MCF 10A (cell line): ENCODE measurements around the gene NAPA. TPM values are rescaled to one million over a fixed set of nuclear protein-coding genes. Genes with fewer than 3 reads are reported as not detected.

Experiments used
- Bru-seq: library from RNA; stranded (reverse); fragments of 400-500 nt; gene quantifications from one replicate; lab custom pipeline; 2021; lab: Mats Ljungman, UMichigan
- BruChase-seq, 2 experiments: library from RNA; stranded (reverse); fragments of 400-500 nt; gene quantifications; one replicate each; lab custom pipeline; 2021; lab: Mats Ljungman, UMichigan
- BruUV-seq: library from RNA; stranded (reverse); fragments of 400-500 nt; replicated peaks from 2 replicates; lab custom pipeline; 2021; lab: Mats Ljungman, UMichigan
- CTCF ChIA-PET: fragments of 300-600 bp; sonication (Branson Sonifier 250); formaldehyde crosslinking; extraction: SDS; loops from one replicate; lab custom pipeline; 2021; ENCODE audit warnings: antibody characterized with exemption, inconsistent platforms; lab: Yijun Ruan, JAX
- POLR2A ChIA-PET: fragments of 300-600, 350-650 bp; sonication (Branson Sonifier 250); formaldehyde crosslinking; extraction: SDS; loops from one replicate; lab custom pipeline; 2020; ENCODE audit warnings: antibody characterized with exemption, inconsistent platforms; lab: Yijun Ruan, JAX
- DNase-seq: peaks from one replicate; pipeline ENCODE4 v3.0.0-alpha.2; 2018; ENCODE audit not compliant: unreplicated experiment
- H3K27ac Mint-ChIP-seq: one replicate; pipeline ENCODE4 v1.8.0; 2022; ENCODE audit warnings: mild to moderate bottlenecking, low read depth, mixed read lengths; ENCODE audit not compliant: unreplicated experiment
- H3K27me3 Mint-ChIP-seq: one replicate; pipeline ENCODE4 v1.8.0; 2022; ENCODE audit warnings: mixed read lengths; ENCODE audit not compliant: insufficient read depth, unreplicated experiment
- H3K36me3 Mint-ChIP-seq: one replicate; pipeline ENCODE4 v1.8.0; 2022; ENCODE audit warnings: mild to moderate bottlenecking, moderate library complexity, mixed read lengths; ENCODE audit not compliant: insufficient read depth, unreplicated experiment
- H3K4me1 Mint-ChIP-seq: one replicate; pipeline ENCODE4 v1.8.0; 2022; ENCODE audit warnings: mixed read lengths; ENCODE audit not compliant: insufficient read depth, unreplicated experiment
- H3K4me3 Mint-ChIP-seq: one replicate; pipeline ENCODE4 v1.8.0; 2022; ENCODE audit warnings: mild to moderate bottlenecking, moderate library complexity, mixed read lengths; ENCODE audit not compliant: unreplicated experiment
- H3K9me3 Mint-ChIP-seq: one replicate; pipeline ENCODE4 v1.8.0; 2022; ENCODE audit warnings: mixed read lengths; ENCODE audit not compliant: unreplicated experiment
- intact Hi-C: fragments of 100-400 bp; cut with micrococcal nuclease; formaldehyde crosslinking; loops from 2 replicates; pipeline ENCODE4 v1.14.1; 2022
- long read RNA-seq: library from polyadenylated mRNA; stranded (forward); transcript quantifications from one replicate; pipeline ENCODE4 v2.0.0, GENCODE V29; 2022
- total RNA-seq: library from RNA; stranded (reverse); gene quantifications from 2 replicates; pipeline ENCODE4 v1.2.3, GENCODE V29; 2022
- TF ChIP-seq, protein P1 (sequence below): fragments of 200-600 bp; IDR thresholded peaks from one replicate; pipeline ENCODE4 v1.8.0; 2022; ENCODE audit warnings: antibody characterized with exemption, mild to moderate bottlenecking; ENCODE audit not compliant: unreplicated experiment

NAPA gene
- total RNA-seq (72.1 and 73.2 TPM in 2 replicates), Bru-seq, nascent RNA (percentile 67 among the genes with signal in this experiment), BruChase-seq, experiment 1, labeled RNA remaining after a 6-hour chase (percentile 79 among the genes with signal in this experiment), BruChase-seq, experiment 2, labeled RNA remaining after a 2-hour chase (percentile 73 among the genes with signal in this experiment)
- long read RNA-seq, transcript NAPA-201 (11 exons, 1,839 nt) = major isoform, 149 of 180 reads
- long read RNA-seq, partial matches to known transcripts = 4 of 180 reads
- long read RNA-seq, other reads (novel, unspliced or antisense) = 25 of 180 reads

DNA sequence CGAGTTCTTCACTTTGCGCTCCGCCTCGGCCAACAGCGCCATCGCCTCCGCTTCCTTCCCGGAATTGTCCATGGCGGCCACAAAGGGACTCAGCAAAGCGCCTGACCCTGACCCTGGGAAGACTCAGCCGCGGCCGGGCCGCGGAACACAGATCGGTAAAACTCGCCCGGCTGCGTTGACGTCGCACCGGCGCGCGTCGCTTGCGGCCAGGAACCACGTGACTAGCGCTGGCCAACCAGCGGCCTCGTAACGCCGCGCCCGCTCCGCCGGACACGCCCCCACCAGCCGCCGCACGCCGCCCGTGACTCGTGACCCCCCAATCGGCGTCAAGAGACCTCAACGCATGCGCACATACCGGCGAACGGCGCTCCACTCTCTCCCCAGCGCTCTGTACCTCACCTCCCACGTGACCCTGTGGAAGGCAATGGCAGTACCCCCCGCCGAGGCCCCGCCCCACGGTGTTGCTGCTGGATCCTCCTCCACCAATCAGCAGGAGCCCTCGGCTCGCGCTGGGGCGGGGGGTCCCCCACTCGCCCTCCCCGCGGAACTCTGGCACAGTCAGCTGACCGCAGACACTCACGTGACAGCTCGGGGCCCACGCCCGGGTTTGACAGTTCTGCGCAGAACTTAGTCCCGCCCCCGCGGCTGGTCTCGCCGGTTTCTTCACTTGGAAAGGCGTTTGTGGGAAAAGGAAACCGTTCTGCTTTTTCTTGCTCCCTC is at the start of gene NAPA:
Gene NAPA (minus strand): TSS at position 195 of the 720 bp plus-strand sequence. CDS start 123 bp downstream, at position 72.
- Mint-ChIP-seq H3K4me1 (peaks cover 39% of the 10 kb centered on the region), H3K4me3 (peak within 1 kb of the TSS; percentile 99), H3K27ac (peak within 1 kb of the TSS; percentile 100), H3K9me3 (no peaks in the 10 kb centered on the region), H3K36me3 (peaks cover 7% of the 10 kb centered on the region), H3K27me3 (no peaks in the 10 kb centered on the region)
- ChIA-PET CTCF (interaction anchor here (0.6 to 2.3 kb wide), 27 partner anchors 9 to 742 kb away, joined by 3 to 12 read pairs (median 4); partner anchors contain the start of genes KPTN and SLC8A2), POLR2A (interaction anchor here (0.6 to 3.7 kb wide), 21 partner anchors 9 to 228 kb away, joined by 3 to 82 read pairs (median 4); partner anchors contain the start of genes BICRA, DHX34 and KPTN)
- DNase-seq = peak; percentile 100
- no TSS peak for BruUV-seq
- intact Hi-C loops = loop anchor here (1.0 to 10.0 kb wide), 5 partner anchors 79 to 183 kb away; no protein-coding TSS in a partner anchor
- TF ChIP-seq, protein P1, sequence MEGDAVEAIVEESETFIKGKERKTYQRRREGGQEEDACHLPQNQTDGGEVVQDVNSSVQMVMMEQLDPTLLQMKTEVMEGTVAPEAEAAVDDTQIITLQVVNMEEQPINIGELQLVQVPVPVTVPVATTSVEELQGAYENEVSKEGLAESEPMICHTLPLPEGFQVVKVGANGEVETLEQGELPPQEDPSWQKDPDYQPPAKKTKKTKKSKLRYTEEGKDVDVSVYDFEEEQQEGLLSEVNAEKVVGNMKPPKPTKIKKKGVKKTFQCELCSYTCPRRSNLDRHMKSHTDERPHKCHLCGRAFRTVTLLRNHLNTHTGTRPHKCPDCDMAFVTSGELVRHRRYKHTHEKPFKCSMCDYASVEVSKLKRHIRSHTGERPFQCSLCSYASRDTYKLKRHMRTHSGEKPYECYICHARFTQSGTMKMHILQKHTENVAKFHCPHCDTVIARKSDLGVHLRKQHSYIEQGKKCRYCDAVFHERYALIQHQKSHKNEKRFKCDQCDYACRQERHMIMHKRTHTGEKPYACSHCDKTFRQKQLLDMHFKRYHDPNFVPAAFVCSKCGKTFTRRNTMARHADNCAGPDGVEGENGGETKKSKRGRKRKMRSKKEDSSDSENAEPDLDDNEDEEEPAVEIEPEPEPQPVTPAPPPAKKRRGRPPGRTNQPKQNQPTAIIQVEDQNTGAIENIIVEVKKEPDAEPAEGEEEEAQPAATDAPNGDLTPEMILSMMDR = no peak

DNA sequence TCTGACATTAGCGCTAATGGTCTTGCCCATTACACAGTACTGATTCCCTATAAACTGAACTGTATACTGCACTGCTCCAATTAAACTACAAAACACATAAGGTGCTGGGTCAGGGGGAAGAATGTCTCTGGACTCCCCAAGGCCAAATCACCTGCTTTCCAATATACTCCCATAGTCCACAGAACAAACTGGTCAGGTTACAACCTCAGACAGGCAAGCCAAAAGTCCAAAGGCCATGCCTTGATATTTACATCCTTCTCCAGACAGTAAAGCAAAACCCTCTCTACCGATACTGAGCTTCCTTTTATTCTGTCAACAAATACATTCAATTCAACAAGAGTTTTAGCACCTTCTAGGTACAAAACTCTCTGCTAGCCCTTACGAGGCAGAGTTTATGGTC is 49.2 kb upstream of the NAPA start:
- Mint-ChIP-seq H3K4me1 (peaks cover 5% of the 10 kb centered on the region), H3K27ac (no peak overlapping the region), H3K9me3 (no peaks in the 10 kb centered on the region), H3K27me3 (no peaks in the 10 kb centered on the region), H3K4me3 (no peak overlapping the region), H3K36me3 (no peaks in the 10 kb centered on the region)
- DNase-seq = no peak
- BruUV-seq = no TSS peak
- POLR2A ChIA-PET = no interaction called here
- CTCF ChIA-PET = no interaction called here
- intact Hi-C loops = no loop called here
- TF ChIP-seq, protein P1 = no peak

DNA sequence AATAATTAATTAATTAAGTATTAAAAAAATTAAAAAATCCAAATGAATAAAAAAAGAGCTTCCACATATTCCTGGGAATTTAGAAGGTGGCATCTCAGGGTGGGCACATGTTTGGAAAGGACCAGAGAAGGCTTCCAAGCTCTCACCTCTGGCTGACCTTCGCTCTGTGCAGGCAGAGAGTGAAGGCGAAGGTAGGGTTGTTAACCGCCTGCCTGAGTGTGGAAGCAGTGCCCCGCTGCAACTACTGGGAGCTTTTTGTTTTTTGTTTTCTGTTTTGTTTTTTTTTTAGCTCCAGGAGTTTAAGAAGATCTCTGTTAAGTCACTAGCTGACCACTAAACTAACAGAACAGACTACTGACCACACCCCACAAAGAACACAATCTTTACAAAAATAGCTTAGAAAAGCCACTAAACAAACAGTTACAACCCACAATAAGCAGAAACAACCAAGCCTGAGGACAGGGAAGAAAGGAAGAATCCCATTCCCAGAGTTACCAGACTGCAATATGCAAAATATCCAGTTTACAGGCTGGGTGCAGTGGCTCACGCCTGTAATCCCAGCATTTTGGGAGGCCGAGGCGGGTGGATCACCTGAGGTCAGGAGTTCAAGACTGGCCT is 46.7 kb upstream of the NAPA start:
- intact Hi-C loops = no loop called here
- ChIA-PET POLR2A (interaction anchor here (0.6 to 1.0 kb wide), 3 partner anchors 14 to 37 kb away, joined by 3 to 4 read pairs (median 3); no protein-coding TSS in a partner anchor), CTCF (interaction anchor here (0.5 to 0.7 kb wide), 2 partner anchors 31 to 32 kb away, joined by 4 read pairs; no protein-coding TSS in a partner anchor)
- no peaks in the 10 kb centered on the region for H3K27me3 Mint-ChIP-seq
- H3K4me3 Mint-ChIP-seq = no peak overlapping the region
- TF ChIP-seq, protein P1 = no peak
- no peak overlapping the region for H3K27ac Mint-ChIP-seq
- no peaks in the 10 kb centered on the region for H3K36me3 Mint-ChIP-seq
- no peaks in the 10 kb centered on the region for H3K9me3 Mint-ChIP-seq
- no TSS peak for BruUV-seq
- DNase-seq = no peak
- peaks cover 5% of the 10 kb centered on the region for H3K4me1 Mint-ChIP-seq
